Activated naive CD4-positive, alpha-beta T cell treated with anti-CD3 and anti-CD28 coated beads for 36 hours (primary cell): ENCODE data around the gene SALL1. TPM values are rescaled to one million over a fixed set of nuclear protein-coding genes. Genes with fewer than 3 reads are reported as not detected.
A peak's percentile ranks its signal among the peaks of the same experiment; 100 is the strongest.

ENCODE experiments used
- CTCF ChIA-PET: fragments of 350-600 bp; sonication (Branson Sonifier 250); formaldehyde crosslinking; loops from one replicate; lab custom pipeline; 2021; ENCODE audit warnings: antibody characterized with exemption; lab: Charles Lee
- DNase-seq: peaks from one replicate; pipeline ENCODE4 v3.0.0-alpha.2; 2020
- H3K27ac Mint-ChIP-seq: one replicate; pipeline ENCODE4 v1.8.0; 2021; ENCODE audit warnings: mild to moderate bottlenecking, mixed read lengths
- H3K27me3 Mint-ChIP-seq: one replicate; pipeline ENCODE4 v1.8.0; 2021; ENCODE audit warnings: low read depth, mixed read lengths
- H3K36me3 Mint-ChIP-seq: one replicate; pipeline ENCODE4 v1.8.0; 2021; ENCODE audit warnings: low read depth, mixed read lengths
- H3K4me1 Mint-ChIP-seq: one replicate; pipeline ENCODE4 v1.8.0; 2021; ENCODE audit warnings: low read depth, mixed read lengths
- H3K4me3 Mint-ChIP-seq: one replicate; pipeline ENCODE4 v1.8.0; 2021; ENCODE audit warnings: mild to moderate bottlenecking, moderate library complexity, mixed read lengths
- H3K9me3 Mint-ChIP-seq: one replicate; pipeline ENCODE4 v1.8.0; 2021; ENCODE audit warnings: mixed read lengths
- intact Hi-C: fragments of 100-400 bp; cut with micrococcal nuclease; formaldehyde crosslinking; loops from one replicate; pipeline ENCODE4 v1.15.1; 2023
- total RNA-seq, 2 experiments: library from RNA; stranded (reverse); gene quantifications; one replicate each; pipeline ENCODE4 v1.2.3, GENCODE V29; 2021

Gene SALL1
- total RNA-seq, 2 experiments from 2014 or later, result not detected

GRCh38 chr16:51154271-51155171, 3.5 kb upstream of the SALL1 start:
- Mint-ChIP-seq H3K4me1 (peaks cover 15% of the 10 kb centered on the region), H3K9me3 (no peaks in the 10 kb centered on the region), H3K27me3 (peaks cover 63% of the 10 kb centered on the region), H3K4me3 (no peak overlapping the region), H3K27ac (no peak overlapping the region), H3K36me3 (no peaks in the 10 kb centered on the region)
- intact Hi-C loops, result no loop called here
- DNase-seq, result no peak
- CTCF ChIA-PET, result no interaction called here

GRCh38 chr16:51153577-51154031, 2.5 kb upstream of the SALL1 start:
- H3K4me3 Mint-ChIP-seq, result no peak overlapping the region
- H3K9me3 Mint-ChIP-seq, result no peaks in the 10 kb centered on the region
- H3K27me3 Mint-ChIP-seq, result peaks cover 66% of the 10 kb centered on the region
- H3K36me3 Mint-ChIP-seq, result no peaks in the 10 kb centered on the region
- CTCF ChIA-PET, result no interaction called here
- intact Hi-C loops, result no loop called here
- H3K4me1 Mint-ChIP-seq, result peaks cover 15% of the 10 kb centered on the region
- DNase-seq, result no peak
- H3K27ac Mint-ChIP-seq, result no peak overlapping the region

- CTCF ChIA-PET, result no interaction called here
- Mint-ChIP-seq H3K27me3 (peaks cover 69% of the 10 kb centered on the region), H3K27ac (no peak overlapping the region), H3K9me3 (no peaks in the 10 kb centered on the region), H3K4me3 (peak overlapping the region; percentile 29), H3K36me3 (no peaks in the 10 kb centered on the region), H3K4me1 (peaks cover 15% of the 10 kb centered on the region)
- no peak for DNase-seq
- intact Hi-C loops, result no loop called here
Measured at GRCh38 chr16:51152691-51153576, 1.9 kb upstream of the SALL1 start.

- Mint-ChIP-seq H3K27ac (no peak overlapping the region), H3K4me3 (no peak overlapping the region), H3K36me3 (no peaks in the 10 kb centered on the region), H3K9me3 (no peaks in the 10 kb centered on the region), H3K4me1 (peaks cover 15% of the 10 kb centered on the region), H3K27me3 (peaks cover 65% of the 10 kb centered on the region)
- DNase-seq, result no peak
- CTCF ChIA-PET, result no interaction called here
- intact Hi-C loops, result no loop called here
Measured at GRCh38 chr16:51151961-51152663, 1.0 kb upstream of the SALL1 start.

DNA sequence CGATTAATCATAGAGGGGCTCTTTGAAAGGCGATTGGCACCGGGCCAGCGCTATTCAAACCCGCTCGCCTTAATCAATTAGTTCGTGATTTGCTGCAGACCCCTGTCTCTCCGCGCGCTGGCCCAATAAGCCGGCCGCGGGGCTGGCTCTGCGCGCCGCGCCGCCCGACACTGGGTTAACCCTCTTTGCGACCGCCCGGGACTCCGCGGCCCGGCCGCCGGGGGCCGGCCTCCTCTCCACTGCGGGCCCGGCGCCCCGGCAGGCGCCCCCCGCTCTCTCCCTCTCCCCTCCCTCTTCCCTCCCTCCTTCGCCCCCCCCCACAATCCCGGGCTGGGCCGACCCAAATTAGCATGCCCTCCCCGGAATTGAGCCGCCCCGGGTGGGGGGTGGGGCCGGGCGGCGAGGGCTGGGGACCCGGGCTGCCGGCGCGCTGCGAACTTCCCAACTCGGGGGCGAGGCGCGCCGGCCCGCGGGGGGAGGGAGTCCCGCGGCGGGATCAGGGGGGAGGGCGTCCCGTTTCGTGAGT, 428 bp upstream of the SALL1 start:
- peaks cover 15% of the 10 kb centered on the region for H3K4me1 Mint-ChIP-seq
- no peaks in the 10 kb centered on the region for H3K9me3 Mint-ChIP-seq
- no peak overlapping the region for H3K27ac Mint-ChIP-seq
- intact Hi-C loops, result no loop called here
- peaks cover 61% of the 10 kb centered on the region for H3K27me3 Mint-ChIP-seq
- CTCF ChIA-PET, result no interaction called here
- H3K36me3 Mint-ChIP-seq, result no peaks in the 10 kb centered on the region
- no peak overlapping the region for H3K4me3 Mint-ChIP-seq
- no peak for DNase-seq

- CTCF ChIA-PET, result no interaction called here
- intact Hi-C loops, result no loop called here
- H3K27ac Mint-ChIP-seq, result no peak overlapping the region
Measured at GRCh38 chr16:51150165-51150887, 744 bp downstream of the SALL1 start.

GRCh38 chr16:51149721-51150164, 1.3 kb downstream of the SALL1 start:
- no peaks in the 10 kb centered on the region for H3K36me3 Mint-ChIP-seq
- intact Hi-C loops, result no loop called here
- H3K4me3 Mint-ChIP-seq, result no peak overlapping the region
- H3K27me3 Mint-ChIP-seq, result peaks cover 59% of the 10 kb centered on the region
- H3K9me3 Mint-ChIP-seq, result no peaks in the 10 kb centered on the region
- CTCF ChIA-PET, result no interaction called here
- no peak for DNase-seq
- H3K27ac Mint-ChIP-seq, result no peak overlapping the region
- peaks cover 12% of the 10 kb centered on the region for H3K4me1 Mint-ChIP-seq

More at GRCh38 chr16:51150165-51150887, 744 bp downstream of the SALL1 start:
- Mint-ChIP-seq H3K4me1 (peaks cover 15% of the 10 kb centered on the region), H3K27me3 (peaks cover 62% of the 10 kb centered on the region), H3K36me3 (no peaks in the 10 kb centered on the region), H3K4me3 (no peak overlapping the region), H3K9me3 (no peaks in the 10 kb centered on the region)
- DNase-seq, result no peak

DNA sequence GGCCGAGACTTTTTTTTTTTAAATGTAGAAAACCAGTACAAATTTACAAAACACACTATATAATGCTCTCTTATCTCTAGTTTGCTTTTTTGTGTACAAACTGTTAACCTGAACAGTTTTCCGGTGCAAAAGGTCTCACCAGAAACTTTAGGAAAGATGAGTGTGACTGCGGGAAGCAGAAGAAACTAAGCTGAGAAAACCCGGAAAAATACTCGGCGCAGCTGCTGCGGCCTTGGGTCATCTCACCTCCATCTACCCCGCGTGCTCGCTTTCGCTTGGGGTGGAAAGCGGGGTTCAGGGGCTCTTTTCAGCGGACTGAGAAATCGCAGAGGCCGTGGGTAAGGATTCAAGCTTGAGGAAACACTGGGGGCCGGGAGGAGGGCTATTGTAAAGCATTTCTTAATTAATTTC, 1.8 kb downstream of the SALL1 start:
- Mint-ChIP-seq H3K9me3 (no peaks in the 10 kb centered on the region), H3K4me1 (peaks cover 11% of the 10 kb centered on the region), H3K4me3 (no peak overlapping the region), H3K36me3 (no peaks in the 10 kb centered on the region), H3K27ac (no peak overlapping the region), H3K27me3 (peaks cover 54% of the 10 kb centered on the region)
- DNase-seq, result no peak
- CTCF ChIA-PET, result no interaction called here
- intact Hi-C loops, result no loop called here

DNA sequence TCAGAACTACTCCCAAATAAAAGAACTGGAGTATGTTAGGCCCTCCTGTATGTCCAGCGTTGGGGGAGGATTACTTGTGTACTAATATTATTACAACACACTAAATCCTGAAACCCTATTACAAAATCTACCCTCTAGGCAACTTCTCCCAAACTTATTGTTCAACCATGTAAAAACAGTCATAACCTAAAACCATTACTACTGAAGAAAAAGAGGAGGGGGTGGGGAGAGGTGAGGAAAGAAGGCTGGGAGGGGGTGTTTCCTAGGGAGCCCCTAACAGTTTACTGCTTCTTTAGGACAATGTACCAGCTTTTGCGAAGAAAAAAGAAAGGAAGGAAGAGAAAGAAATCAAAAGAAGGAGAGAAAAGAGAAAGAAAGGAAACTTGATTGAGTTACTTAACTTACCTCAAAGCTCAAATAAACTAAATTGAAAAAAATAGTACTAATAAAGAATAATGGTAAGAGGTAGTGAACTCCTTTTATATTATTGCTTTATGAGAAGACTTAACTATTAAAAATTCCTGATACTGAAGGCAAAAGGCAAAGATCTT, 2.3 kb downstream of the SALL1 start:
- Mint-ChIP-seq H3K27ac (no peak overlapping the region), H3K4me3 (no peak overlapping the region), H3K36me3 (no peaks in the 10 kb centered on the region), H3K4me1 (peaks cover 9% of the 10 kb centered on the region), H3K27me3 (peaks cover 49% of the 10 kb centered on the region), H3K9me3 (no peaks in the 10 kb centered on the region)
- CTCF ChIA-PET, result interaction anchor here (0.6 kb wide), 1 partner anchor 459 kb away, joined by 3 read pairs; no protein-coding TSS in a partner anchor
- DNase-seq, result no peak
- intact Hi-C loops, result no loop called here

DNA sequence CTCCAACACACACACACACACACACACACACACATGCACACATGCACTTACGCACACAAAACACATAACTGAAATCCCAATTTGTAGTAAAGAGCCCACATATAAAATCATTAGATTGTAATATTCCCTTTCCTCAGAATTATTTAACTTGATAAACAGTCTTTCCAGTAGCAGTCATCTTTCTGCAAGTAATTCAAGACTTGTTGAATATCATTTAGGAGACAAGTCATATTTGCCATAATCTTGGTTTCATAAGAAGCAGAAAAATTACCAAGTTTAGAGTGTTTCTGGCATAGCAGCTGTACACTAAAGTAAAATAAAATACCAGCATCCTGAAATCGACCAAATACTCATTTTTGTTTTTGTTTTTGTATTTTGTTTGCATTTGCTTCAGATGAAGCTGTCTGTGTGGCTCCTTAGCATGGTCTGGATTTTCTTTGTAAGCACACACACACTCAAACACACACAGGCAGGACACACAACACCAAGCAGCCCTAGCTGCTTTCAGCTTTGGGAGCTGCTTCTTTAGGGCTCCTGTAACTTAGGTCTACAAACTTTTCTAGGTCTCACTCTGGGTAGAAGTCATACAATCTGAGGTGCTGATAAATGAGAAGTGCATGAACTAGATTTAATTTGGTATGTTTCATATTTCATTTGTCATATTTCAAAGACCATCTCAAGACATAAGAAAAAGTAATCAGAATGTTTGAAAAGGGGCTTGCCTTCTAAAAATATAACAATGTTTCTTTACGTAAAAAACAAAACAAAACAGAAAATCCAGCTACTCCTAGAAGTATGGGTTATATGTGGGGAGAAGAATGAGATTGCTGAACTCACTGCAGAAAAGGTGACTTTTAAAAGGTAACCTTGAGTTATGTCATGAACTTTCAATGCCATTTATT, 3.0 kb downstream of the SALL1 start:
- intact Hi-C loops, result no loop called here
- DNase-seq, result no peak
- H3K9me3 Mint-ChIP-seq, result no peaks in the 10 kb centered on the region
- peaks cover 6% of the 10 kb centered on the region for H3K4me1 Mint-ChIP-seq
- H3K4me3 Mint-ChIP-seq, result no peak overlapping the region
- H3K27ac Mint-ChIP-seq, result no peak overlapping the region
- CTCF ChIA-PET, result interaction anchor here (0.6 kb wide), 1 partner anchor 460 kb away, joined by 3 read pairs; no protein-coding TSS in a partner anchor
- no peaks in the 10 kb centered on the region for H3K36me3 Mint-ChIP-seq
- peaks cover 42% of the 10 kb centered on the region for H3K27me3 Mint-ChIP-seq
